Smooth muscle cell (in vitro differentiated cells): ENCODE measurements around the gene BABAM2. TPM values are rescaled to one million over a fixed set of nuclear protein-coding genes. Genes with fewer than 3 reads are reported as not detected.

Experiments used
- DNase-seq: peaks from one replicate; lab custom pipeline; 2025; ENCODE audit not compliant: unreplicated experiment; lab: John Stamatoyannopoulos, UW
- H2AFZ ChIP-seq: fragments of 200-600 bp; sonication (generic); 2 replicates; pipeline ENCODE4 v1.6.0; 2016; ENCODE audit warnings: antibody characterized with exemption, low read depth, mild to moderate bottlenecking
- H3F3A ChIP-seq: fragments of 200-600 bp; sonication (generic); 2 replicates; pipeline ENCODE4 v1.6.0; 2017; ENCODE audit warnings: antibody characterized with exemption, low read depth
- H3K27ac ChIP-seq: fragments of 200-600 bp; sonication (generic); 2 replicates; pipeline ENCODE4 v1.5.1; 2016; ENCODE audit warnings: low read depth, mild to moderate bottlenecking
- H3K27me3 ChIP-seq: fragments of 200-600 bp; sonication (generic); 2 replicates; pipeline ENCODE4 v1.6.1; 2016; ENCODE audit warnings: low read depth, mild to moderate bottlenecking
- H3K36me3 ChIP-seq: fragments of 200-600 bp; sonication (generic); 2 replicates; pipeline ENCODE4 v1.5.1; 2016; ENCODE audit warnings: low read depth
- H3K4me1 ChIP-seq: fragments of 200-600 bp; sonication (generic); 2 replicates; pipeline ENCODE4 v1.5.1; 2016; ENCODE audit warnings: low read depth
- H3K4me2 ChIP-seq: fragments of 200-600 bp; sonication (generic); 2 replicates; pipeline ENCODE4 v1.6.0; 2016; ENCODE audit warnings: mild to moderate bottlenecking
- H3K4me3 ChIP-seq: fragments of 200-600 bp; sonication (generic); 2 replicates; pipeline ENCODE4 v1.5.1; 2016; ENCODE audit warnings: mild to moderate bottlenecking
- H3K79me2 ChIP-seq: fragments of 200-600 bp; sonication (generic); 2 replicates; pipeline ENCODE4 v1.6.0; 2016; ENCODE audit warnings: low read depth, mild to moderate bottlenecking
- H3K9ac ChIP-seq: fragments of 200-600 bp; sonication (generic); 2 replicates; pipeline ENCODE4 v1.6.0; 2016; ENCODE audit warnings: low read depth
- H3K9me3 ChIP-seq: fragments of 200-600 bp; sonication (generic); replicated peaks from 2 replicates; pipeline ENCODE4 v1.5.1; 2016; ENCODE audit warnings: low read depth
- H4K20me1 ChIP-seq: fragments of 200-600 bp; sonication (generic); 2 replicates; pipeline ENCODE4 v1.6.0; 2016; ENCODE audit warnings: low read depth
- CTCF ChIP-seq: fragments of 200-600 bp; sonication (generic); IDR thresholded peaks from 2 replicates; pipeline ENCODE4 v1.5.1; 2017; ENCODE audit warnings: borderline replicate concordance, mild to moderate bottlenecking, antibody characterized with exemption; ENCODE audit not compliant: insufficient read depth, poor library complexity, severe bottlenecking
- WGBS: methylation state at CpG from one replicate; pipeline ENCODE4 v1.1.7; 2016; ENCODE audit warnings: low lambda C conversion rate; 5-methylcytosine and 5-hydroxymethylcytosine counted together
- polyA plus RNA-seq: library from polyadenylated mRNA; unstranded; fragments of >200 nt; fragmentation: Nextera tagmentation; extraction: Ambion mirVana; gene quantifications from 2 replicates; pipeline ENCODE4 v1.2.1, GENCODE V29; 2016
- total RNA-seq: library from RNA; depleted of rRNA; stranded (reverse); fragments of >200 nt; gene quantifications from 2 replicates; pipeline ENCODE4 v1.2.3, GENCODE V29; 2014

The BABAM2 gene
- total and polyA plus RNA-seq, 2 experiments from 2014 or later = 26.5 to 29.1 TPM

GRCh38 chr2:28217042-28217740 lies 326.7 kb downstream of the BABAM2 start:
- no peaks in the 10 kb centered on the region for H3K79me2 ChIP-seq
- H3K4me2 ChIP-seq = no peak overlapping the region
- H2AFZ ChIP-seq = no peak overlapping the region
- WGBS = 96% methylated on average over 3 of the region's 3 CpGs
- no peaks in the 10 kb centered on the region for H4K20me1 ChIP-seq
- DNase-seq = no peak
- no peak overlapping the region for H3K9ac ChIP-seq
- no peaks in the 10 kb centered on the region for H3F3A ChIP-seq
- no peak overlapping the region for H3K27ac ChIP-seq
- TF ChIP-seq CTCF = no peak
- H3K27me3 ChIP-seq = no peaks in the 10 kb centered on the region
- no peaks in the 10 kb centered on the region for H3K36me3 ChIP-seq
- H3K9me3 ChIP-seq = no peaks in the 10 kb centered on the region
- H3K4me1 ChIP-seq = peaks cover 3% of the 10 kb centered on the region
- no peak overlapping the region for H3K4me3 ChIP-seq

GRCh38 chr2:28219138-28219537 lies 328.6 kb downstream of the BABAM2 start:
- Histone ChIP-seq H3K36me3 (no peaks in the 10 kb centered on the region), H4K20me1 (no peaks in the 10 kb centered on the region), H3K4me2 (peak overlapping the region; percentile 51), H2AFZ (no peak overlapping the region), H3K4me1 (peaks cover 7% of the 10 kb centered on the region), H3K79me2 (no peaks in the 10 kb centered on the region), H3K27ac (peak overlapping the region; percentile 34), H3K27me3 (no peaks in the 10 kb centered on the region), H3K9ac (no peak overlapping the region), H3K4me3 (no peak overlapping the region), H3F3A (no peaks in the 10 kb centered on the region), H3K9me3 (no peaks in the 10 kb centered on the region)
- no peak for DNase-seq
- WGBS = 49% methylated on average over 4 of the region's 4 CpGs
- TF ChIP-seq CTCF = no peak

GRCh38 chr2:28219758-28220368 lies 329.3 kb downstream of the BABAM2 start:
- Histone ChIP-seq H3F3A (no peaks in the 10 kb centered on the region), H3K36me3 (no peaks in the 10 kb centered on the region), H3K9ac (no peak overlapping the region), H3K27ac (peak overlapping the region; percentile 34), H4K20me1 (no peaks in the 10 kb centered on the region), H3K27me3 (no peaks in the 10 kb centered on the region), H2AFZ (no peak overlapping the region), H3K4me3 (no peak overlapping the region), H3K4me1 (peaks cover 14% of the 10 kb centered on the region), H3K79me2 (no peaks in the 10 kb centered on the region), H3K9me3 (no peaks in the 10 kb centered on the region), H3K4me2 (peak overlapping the region; percentile 51)
- no peak for DNase-seq
- TF ChIP-seq CTCF = no peak
- WGBS = 75% methylated on average over 13 of the region's 13 CpGs
